Fibroblast of skin of right biceps (primary cell): ENCODE results near the gene DTX1.
"Not testable (repeated sequence)": the region's sequence is repeated elsewhere in the genome, so short reads cannot be mapped to it uniquely, and the experiment has no call there.

ENCODE experiments used
- DNase-seq: peaks from one replicate; pipeline ENCODE4 v3.0.0-alpha.2; 2013

Gene DTX1

DNA sequence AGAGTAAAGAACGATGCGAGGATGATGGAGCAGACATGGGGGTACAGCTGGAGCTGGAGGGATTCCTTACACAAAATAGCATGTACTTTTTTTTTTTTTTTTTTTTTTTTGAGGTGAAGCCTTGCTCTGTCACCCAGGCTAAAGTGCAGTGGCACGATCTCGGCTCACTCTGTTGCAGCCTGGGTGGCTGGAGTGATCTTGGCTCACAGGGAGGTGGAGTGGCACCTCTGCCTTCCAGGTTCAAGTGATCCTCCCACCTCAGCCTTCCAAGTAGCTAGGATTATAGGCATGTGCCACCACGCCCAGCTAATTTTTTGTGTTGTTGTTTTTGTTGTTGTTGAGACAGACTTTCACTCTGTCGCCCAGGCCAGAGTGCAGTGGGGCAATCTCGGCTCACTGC is 84.2 kb downstream of the DTX1 start:
- no peak for DNase-seq

DNA sequence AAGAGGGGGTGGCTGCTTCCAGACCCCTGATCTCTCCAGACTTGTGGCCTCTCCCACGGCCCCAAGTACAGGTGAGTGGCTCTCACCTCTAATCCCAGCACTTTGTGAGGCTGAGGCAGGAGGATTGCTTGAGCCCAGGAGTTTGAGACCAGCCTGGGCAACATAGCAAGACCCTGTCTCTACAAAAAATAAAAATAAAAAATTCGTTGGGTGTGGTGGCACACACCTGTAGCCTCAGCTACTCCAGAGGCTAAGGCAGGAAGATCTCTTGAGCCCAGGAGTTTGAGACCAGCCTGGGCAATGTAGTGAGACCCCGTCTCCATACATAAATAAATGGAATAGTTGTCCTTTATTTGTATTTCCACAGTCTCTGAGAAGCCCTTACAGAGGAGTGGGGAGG is 85.2 kb downstream of the DTX1 start:
- DNase-seq = not testable (repeated sequence)

DNA sequence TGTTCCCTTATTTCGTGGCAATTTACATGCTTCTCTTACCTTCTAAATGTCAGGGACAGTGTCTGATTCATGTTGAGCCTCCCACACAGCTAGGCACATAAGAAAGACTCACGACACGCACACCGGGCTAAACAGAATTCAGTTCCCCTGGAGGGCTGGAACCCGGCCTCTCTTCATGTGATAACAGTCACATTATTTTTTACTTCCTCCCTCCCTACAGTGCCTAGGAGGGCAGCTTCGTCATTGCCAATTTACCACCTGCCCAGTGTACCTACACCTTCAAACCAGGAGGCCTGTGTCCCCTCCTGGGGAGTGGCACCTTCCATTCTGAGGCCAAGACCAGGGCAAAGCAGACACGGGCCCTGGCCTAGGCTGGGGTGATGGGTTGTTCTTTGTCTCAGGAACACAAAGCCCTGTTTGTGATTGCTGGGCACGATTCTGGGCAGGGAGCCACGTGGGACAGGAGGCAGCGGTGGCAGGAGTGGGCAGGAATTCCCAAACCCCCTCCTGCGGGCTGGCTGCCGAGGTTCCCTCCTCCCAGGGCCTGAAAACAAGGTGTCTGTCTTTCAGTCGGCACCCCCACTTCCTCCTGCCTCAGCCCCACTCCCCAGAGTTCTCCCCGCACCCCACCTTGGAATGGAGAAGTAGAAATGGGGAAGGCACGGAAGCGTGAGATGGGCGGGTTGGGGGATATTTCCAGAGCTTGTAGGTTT is 85.8 kb downstream of the DTX1 start:
- no peak for DNase-seq

DNA sequence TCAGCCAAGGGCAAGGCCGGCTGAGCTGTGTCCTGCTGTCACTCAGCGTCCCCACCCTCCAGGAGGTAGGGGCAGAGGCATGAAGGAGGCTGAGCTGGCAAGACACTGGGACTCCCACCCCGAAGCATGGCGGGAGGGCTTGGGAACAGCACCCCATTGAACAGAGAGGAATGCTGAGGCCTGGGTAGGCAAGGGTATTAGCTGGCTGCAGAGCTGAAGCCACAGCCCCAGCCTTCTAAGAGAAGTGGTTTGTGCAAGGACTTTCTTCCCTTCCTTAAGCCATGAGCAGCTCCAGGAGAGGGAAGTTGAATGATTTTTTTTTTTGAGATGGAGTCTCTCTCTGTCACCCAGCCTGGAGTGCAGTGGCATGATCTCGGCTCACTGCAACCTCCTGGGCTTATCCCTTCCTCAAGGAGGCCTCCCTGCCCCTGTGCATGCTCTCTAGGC is 86.4 kb downstream of the DTX1 start:
- no peak for DNase-seq

DNA sequence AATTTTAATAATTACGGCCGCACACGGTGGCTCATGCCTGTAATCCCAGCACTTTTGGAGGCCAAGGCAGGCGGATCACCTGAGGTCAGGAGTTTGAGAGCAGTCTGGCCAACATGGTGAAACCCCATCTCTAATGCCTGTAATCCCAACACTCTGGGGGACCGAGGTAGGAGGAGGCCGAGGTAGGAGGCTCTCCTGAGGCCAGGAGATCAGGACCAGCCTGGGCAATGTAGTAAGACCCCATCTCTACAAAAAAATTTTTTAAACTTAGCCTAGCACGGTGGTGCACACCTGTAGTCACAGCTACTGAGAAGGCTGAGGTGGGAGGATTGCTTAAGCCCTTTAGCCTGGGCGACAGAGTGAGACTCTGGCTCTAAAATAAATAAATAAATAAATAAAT is 87.4 kb downstream of the DTX1 start:
- DNase-seq = no peak

DNA sequence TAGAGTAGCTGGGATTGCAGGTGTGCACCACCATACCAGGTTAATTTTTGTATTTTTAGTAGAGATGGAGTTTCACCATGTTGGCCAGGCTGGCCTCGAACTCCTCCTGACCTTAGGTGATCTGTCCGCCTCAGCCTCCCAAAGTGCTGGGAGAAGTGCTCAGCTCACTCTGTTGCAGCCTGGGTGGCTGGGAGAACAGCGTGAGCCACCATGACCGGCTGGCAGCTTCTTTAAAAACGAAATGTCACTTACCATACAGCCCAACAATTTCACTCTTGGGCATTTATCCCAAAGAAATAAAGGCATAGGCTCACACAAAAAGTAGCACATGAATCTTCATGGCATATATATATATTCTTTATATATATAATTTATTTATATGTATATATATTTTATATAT is 88.3 kb downstream of the DTX1 start:
- DNase-seq = no peak

DNA sequence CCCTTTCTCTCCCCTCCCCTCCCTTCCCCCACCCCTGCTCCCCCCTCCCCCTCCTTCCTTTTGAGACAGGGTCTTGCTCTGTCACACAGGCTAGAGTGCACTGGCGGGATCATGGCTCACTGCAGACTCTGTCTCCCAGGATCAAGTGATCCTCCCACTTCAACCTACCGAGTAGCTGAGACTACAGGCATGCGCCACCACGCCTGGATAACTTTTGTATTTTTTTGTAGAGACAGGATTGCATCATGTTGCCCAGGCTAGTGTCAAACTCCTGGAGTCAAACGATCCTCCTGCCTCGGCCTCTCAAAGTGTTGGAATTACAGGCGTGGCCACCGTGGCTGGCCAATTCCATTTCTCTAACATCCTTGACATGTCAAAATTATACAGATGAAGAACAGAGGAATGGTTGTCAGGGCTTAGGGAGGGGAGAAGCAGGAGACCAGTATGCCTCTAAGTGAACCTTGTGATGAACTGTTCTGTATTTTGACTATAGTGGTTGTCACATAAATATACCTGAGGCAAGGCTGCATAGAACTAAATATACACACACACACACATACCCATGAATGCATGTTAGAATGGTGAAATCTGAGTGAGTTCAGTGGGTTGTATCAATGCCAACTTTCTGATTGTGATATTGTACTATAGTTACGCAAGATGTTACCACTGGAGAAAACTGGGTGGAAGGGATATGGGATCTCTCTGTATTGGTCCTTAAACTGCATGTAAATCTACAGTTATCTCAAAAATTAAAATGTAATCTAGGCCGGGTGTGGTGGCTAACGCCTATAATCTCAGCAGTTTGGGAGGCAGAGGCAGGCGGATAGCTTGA is 89.4 kb downstream of the DTX1 start:
- no peak for DNase-seq

DNA sequence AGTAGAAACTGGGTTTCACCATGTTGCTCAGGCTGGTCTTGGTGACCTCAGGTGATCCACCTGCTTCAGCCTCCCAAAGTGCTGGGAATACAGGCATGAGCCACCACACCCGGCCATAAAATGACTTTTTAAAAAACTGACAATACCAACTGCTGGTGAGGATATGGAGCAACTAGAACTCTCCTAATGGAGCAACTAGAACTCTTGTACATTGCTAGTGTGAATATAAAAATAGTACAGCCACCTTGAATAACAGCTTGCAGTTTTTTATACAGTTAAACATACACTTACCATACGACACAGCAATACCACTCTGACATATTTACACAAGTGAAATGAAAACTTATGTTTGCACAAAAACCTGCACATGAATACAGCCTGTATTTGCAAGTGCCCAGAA is 90.5 kb downstream of the DTX1 start:
- no peak for DNase-seq
